ENCODE data around the gene RTL10.
"Not testable (repeated sequence)": the region's sequence is repeated elsewhere in the genome, so short reads cannot be mapped to it uniquely, and the experiment has no call there.

The RTL10 gene

DNA sequence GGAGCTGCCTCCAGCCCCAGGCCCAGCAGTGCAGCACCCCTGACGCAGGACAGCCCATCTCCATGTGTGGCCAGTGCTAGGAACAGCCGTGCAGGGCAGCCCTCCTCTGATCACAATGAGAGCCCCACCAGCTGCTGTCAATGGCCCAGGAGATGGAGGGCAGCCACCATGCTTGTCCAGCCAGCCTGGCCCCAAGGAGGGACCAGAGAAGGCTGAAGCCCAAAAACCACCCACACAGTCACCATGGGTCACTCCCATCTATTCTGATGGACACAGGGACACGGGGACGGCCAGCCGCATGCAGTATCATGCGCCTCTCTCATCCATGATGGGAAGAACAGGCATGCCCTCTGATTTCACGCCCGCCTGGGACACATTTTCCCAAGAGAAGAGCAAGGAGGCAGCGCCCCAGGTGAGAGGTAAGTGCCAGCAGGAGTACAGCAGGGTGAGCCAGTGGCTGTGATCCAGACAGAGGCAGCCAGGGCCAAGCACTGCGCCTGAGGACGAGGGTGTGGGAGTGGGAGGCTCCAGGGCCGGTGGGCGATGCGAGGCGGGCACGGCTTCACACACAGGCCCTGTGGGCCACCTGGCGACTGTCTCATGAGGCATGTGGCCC, 33.6 kb upstream of the RTL10 start:
- DNase-seq, result no peak

DNA sequence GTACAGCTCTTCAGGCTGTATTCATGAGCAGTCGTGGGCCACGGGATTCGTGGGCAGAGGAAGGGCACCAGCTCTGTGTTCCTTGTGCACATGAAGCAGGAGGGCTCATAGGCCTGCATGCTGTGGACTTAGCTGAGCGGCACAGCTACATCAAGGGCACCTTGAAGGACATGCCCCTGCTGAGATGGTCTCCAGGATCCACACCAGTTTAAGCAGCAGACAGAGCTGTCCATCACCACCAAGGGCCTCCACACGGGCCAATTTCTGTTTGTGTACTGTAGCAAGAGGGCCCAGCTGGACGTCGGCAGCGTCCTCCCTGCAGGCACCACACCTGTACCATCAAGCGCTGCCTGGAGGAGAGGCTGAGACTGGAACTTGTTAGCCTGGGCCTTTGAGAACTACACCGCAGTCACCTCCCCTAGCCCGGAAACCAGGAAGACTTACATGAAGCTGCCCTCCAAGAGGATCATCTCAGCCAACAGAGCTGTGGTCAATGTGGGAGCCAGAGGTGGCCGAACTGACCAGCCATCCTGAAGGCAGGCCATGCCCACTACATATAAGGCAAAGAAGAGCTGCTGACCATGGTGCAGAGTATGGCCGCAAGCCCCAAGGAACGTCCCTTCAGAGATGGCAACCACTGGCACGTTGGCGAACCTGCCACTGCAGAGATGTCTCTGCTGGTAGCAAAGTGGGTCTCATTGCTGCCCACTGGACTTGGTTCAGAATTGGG, 32.7 kb upstream of the RTL10 start:
- no peak for DNase-seq

DNA sequence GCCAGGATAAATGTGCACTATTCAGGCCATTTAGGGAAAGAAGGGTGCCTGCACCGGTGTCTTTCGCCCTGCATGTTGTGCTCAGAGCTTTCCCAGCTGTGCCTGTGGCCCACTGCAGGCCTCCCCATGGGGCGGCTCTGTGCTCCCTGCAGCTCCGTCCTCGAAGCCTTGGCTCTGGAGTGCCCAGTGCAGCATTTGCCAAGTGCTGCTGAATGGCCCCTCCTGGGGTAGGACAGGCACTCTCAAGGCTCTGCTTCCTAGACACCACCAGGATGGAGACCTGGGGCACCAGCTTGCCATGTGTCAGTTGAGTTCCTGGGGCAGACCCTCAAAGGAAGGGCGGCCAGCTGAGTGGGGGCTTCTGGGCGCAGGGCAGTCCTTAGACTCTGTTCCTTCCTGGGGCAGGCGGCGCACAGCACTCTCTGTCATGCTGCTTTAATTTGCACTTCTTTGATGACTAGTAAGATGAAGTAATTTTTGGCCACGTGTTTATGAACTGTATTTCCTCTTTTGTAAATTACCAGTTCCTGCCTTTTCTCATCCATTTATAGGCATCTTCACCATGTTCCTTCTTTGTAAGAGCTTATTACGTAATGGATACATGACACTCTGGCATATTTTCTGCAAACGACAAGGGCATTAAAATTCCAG, 32.1 kb upstream of the RTL10 start:
- DNase-seq, result no peak

DNA sequence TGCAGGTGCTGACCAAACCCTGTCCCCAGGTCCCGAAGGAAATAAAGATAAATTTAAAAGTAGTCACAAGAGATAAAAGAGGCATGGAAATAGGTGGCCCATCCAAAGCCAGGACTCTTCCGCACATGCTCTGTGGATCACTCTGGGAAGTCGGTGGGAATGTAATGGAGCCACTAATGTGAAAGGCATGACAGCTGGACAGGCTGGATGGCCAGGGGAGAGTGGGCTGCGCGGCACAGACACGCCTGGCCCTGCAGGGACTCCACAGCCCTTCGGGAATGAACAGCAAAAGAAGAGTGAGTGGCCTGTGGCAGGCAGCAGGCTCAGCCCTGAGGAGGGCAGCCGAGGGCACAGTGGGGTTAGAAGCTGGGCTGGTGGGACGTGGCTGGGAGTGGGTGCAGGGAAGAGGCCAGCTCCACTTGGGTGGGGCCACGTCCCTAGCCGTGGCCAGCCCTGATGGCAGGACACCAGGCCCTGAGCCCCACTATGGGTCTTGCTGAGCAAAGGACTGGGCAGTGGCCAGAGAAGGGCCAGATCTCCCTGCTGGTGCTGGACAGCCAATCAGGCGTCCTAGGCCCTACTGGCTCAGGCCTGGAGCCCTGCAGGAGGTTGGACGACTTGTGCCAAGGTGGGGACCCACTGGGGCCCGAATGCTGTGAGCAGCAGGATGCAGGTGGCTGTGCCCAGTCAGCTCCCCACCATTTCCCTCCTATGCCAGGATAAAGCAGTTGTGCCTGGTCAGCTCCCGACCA, 31.3 kb upstream of the RTL10 start:
- DNase-seq, result no peak

DNA sequence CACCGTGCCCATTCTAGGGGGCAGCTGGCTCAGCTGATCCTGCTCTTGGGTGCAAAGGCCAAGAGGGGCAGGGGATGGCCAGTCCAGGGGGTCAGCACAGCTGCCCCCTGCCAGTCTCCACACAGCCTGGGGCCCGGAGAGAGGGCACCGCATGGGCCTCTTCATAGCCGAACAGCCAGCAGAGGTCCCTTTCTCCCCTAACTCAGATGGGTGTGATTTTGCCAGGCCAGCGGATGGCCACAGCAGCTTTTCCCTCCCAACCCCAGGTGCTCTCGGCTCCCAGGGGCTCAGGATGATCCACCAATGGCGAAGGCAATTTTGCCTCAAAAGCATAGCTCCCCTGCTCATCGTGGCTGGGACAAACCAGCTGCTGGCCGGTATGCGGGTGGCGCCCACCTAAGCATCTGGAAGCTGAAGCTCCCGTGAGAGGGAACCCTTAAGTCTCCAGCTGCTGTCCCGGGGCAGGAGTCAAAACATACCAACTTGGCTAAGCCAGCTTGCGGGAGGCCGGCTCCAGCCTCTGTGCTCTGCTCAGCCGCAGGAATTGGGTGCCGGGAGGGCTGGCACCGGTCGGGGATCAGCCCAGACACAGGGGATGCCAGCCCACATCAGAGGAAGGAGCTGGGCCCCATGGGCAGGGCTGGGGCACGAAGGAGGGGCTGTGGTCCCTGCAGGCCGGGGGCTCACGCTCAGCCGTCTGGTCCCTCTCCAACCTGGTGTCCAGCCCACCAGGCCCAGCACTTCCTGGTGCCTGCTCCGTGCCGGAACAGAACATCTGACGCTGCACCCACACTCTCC, 30.5 kb upstream of the RTL10 start:
- no peak for DNase-seq

DNA sequence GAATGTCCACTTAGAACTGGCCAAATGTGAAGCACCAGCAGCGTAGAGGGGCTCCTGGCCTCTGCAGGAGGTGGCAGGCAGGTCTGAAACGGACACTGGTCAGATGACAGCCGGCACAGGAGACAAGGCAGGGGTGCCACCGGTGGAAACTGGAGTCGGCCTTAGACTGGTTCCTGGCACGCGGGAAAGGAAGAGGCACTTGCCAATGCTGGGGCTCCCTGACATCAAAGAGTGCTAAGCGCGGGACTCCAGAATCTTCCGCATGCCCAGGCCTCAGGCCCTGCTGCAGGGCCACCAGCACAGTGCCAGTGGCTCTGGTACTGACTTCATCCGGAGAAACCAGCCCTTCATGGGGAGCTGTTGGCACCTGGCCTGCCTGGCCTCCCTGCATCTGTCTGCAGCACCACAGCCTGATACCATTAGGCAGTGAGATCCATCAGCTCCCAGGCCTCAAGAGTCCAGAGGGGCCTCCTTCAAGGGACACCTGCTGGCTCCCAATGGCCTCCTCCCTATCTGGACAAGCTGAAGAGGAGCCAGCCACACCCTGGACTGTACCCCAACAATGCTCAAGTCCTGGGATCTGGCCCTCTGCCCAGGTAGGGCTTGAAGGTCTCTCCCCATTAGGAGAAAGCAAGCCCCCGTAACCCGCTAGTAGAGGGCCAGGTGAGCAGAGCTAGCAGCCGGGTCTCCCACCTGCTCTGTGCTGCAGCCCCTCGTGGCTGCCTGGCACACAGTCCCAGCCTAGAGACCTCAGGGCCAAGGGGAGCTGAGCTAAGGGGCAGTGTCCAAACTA, 29.7 kb upstream of the RTL10 start:
- no peak for DNase-seq

DNA sequence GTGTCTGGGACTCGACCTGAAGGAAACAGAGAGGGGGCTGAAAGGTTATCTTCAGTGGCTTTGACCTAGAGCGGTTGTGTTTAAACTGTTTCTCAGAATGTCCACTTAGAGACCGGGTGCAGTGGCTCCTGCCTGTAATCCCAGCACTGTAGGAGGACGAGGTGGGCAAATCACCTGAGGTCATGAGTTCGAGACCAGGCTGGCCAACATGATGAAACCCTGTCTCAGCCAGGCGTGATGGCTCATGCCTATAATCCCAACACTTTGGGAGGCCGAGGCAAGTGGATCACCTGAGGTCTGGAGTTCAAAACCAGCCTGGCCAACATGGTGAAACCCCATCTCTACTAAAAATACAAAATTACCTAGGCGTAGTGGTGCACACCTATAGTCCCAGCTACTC, 28.8 kb upstream of the RTL10 start:
- DNase-seq, result not testable (repeated sequence)

DNA sequence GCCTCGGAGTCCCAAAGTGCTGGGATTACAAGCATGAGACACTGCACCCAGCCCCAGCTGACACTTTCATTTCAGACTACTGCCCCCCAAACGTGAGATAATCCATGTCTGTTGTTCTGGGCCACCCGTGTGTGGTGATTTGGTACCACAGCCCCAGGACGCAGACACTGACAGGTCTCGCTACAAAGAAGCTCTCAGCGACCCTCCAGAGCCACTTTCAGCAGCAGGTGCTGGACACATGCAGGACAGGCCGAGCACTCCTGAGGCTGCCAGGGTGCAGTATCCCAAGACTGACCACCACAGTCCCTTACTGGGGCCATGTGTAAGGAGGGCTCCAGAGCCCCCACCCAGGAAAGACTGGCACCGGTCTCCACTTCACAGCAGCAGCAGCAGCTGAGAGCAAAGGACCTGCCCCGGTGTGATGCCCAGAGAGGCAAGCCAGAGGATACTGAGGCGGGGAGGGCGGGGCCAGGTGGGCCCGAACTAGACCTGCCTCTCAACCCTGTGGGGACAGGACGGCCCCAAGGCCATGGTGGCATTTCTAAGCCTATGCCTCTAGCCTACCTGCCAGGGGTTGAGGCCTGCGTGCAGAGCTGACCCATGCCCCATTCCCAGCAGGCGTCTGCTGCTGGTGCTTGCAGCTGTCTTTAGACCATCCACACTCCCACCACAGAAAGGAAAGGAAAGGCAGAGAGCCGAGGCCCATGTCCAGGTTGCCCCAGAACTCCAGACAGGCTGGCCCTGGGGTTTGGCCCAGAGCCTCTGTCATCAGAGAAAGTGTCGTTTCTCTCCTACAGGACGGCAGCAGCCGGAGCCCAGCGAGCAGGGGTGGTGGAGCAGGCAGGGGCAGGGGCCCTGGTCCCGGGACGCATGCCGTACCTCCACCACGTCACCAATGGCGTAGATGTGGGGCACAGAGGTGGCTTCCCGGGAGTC, 28.0 kb upstream of the RTL10 start:
- DNase-seq, result no peak

DNA sequence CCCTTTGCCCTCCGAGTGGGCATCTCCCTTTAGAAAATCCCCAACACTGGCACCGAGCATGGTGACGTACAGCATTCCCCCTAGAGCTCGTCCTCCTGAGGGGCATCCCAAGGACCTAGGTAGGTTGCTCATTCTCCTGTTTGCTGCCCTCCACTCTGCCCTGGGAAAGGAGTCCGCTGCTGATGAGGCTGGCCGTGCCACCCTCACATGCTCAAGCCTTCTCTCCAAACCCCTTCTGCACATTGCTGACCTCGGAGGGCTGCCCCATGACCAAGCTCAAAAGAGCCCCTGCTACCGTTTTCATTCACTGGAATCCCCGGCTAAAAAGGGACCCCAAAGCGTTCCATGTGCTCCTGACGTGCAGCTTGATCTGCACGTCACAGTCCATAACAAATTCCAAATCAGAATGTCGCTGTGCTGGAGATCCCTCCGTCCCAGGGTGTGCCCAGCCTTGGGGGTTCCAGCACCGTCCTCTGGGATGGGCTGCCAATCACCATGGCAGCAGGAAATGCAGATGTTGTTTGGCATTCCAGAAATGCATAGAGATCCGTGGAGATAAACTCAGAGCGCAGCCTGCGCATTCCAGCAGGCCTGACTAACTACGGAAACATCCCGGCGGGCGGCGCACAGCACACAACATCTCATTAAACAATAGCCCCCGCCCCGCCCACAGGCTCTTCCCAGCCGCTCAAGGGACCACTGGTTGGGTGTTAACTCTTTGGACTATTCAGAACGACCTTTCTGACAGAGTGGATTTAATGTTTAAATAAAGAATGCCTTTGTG, 26.3 kb upstream of the RTL10 start:
- DNase-seq, result no peak

DNA sequence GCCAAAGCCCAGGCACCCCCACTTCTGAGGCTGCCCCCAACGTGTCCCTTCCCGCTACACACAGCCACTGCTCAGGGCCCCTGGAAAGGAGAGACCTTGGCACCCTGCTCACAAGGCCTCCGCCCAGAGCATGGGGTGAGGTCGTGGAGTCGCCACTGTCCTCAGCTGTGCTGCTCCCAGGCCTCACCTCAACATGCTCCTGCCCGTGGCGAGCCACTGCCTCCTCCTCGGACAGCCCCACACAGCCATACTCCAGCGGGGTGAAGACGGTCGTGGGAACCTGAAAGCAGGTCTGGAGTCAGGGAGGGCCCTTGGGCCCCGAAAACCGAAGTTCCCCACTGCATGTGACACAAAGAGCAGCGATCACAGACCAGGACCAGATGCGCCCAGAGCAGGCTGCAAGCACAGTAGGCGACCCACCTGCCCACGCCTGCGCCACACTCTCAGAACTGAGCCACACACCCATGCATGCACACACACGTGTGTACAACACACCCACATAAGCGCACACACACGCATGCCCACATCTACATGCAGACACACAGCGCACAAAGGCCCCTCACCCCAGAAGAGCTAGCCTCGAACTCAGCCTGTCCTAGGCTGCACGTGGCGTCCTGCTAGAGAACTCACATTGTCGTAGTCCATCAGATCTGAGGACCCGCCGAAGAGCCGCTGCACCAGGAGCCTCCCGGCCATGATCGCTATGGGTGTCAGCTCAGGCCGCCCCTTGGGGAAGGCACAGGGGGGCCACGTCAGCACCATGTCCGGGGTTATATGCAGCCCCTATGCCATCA, 25.5 kb upstream of the RTL10 start:
- DNase-seq, result no peak

DNA sequence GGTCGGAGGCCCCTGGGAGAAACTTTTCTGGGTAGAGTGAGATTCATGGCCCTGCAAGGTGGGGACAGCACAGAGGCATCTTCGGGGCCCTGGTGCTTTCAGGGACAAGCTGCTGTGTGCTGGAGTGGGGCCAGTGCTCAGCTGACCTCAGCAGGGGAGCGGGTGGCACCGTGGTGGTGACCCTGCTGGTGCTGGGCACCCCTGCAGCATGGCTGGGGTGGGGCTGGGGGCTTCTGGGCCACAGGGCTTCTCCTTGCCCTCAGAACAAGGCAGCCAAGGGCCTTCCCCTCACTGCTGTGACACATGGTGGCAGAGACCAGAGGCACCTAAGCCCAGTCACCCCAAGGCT, 24.9 kb upstream of the RTL10 start:
- DNase-seq, result no peak

DNA sequence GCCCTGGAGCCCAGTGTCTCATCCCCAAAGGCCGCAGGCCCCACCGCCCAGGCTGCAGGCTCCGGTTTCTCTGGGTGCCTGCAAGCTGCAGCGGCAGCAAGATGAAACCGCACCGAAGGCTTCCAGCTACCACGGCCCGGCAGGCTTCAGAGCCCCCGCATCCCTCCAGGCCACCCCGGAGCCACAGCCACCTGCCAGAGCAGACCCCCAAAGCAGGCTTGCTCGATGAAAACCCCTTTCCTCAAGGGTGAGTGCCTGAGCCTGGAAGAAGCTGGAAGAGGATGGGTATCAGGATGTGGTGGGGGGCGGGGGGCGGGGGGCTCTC, 24.5 kb upstream of the RTL10 start:
- no peak for DNase-seq

DNA sequence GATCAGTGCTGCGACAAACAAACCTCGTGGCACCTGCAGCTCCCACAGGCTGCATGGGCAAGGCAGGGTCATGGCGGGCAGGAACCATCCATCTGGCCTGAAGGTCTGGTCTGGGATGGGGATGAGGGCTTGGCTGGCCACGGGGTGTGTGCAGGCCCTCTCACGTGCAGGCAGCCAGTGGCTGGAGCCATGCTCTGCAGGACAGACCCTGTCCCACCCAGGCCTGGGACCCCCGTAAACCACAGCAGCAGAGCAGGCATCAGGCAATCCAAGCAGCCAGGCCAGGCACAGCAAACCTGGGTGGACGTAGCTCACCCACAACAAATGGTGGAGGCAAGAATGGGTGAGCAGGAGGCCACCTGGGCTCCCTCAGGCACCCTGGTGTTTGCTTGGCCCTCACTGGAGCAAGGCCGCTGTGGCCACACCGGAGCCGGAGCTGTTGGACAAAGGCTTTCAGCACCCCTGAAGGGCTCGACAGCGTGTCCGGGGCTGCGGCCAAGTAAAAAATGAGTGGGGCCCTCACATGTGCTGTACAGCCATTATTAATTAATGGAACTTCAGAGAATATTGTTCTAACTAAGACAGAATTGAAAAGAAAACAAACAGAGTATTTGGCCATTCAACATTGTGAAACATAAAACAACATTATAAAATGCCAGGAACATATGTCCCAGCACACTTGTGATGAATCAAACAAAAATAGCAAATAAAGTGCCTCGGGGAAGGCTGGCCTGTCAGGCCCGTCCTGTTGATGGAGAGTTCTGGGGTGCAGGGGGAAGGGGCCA, 24.0 kb upstream of the RTL10 start:
- no peak for DNase-seq

DNA sequence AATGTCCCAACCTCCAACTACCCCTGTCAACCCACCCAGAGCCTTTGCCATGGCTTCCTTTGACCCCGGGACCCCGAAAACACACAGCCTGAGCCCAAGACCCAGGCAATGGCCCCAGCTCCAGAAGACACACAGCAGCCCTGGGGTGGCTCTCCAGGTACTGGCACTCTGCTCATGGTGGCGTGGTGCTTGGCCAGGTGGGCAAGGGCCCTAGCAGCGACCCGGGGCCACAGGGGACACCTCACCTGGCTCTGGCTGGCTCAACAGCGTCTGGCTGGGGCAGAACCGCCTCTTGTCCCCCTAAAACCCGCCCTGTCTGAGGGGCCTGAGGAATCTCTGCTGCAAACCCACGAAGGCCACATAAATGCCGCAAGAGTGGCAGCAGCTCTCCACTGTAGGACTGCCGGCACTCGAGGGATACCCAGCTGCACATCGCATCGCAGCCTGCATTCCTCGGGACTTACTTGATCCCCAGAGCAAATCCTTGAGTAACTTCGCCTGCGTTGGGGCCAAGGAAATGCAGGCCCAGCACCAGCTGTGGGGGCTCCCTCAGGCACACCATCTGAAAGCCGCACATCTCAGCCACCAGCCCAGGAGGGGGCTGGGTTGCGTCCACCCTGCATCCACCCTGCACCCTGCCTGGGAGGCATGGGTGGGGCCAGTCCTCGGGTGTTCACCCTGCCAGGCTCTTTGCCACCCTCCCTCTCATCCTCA, 23.1 kb upstream of the RTL10 start:
- no peak for DNase-seq

DNA sequence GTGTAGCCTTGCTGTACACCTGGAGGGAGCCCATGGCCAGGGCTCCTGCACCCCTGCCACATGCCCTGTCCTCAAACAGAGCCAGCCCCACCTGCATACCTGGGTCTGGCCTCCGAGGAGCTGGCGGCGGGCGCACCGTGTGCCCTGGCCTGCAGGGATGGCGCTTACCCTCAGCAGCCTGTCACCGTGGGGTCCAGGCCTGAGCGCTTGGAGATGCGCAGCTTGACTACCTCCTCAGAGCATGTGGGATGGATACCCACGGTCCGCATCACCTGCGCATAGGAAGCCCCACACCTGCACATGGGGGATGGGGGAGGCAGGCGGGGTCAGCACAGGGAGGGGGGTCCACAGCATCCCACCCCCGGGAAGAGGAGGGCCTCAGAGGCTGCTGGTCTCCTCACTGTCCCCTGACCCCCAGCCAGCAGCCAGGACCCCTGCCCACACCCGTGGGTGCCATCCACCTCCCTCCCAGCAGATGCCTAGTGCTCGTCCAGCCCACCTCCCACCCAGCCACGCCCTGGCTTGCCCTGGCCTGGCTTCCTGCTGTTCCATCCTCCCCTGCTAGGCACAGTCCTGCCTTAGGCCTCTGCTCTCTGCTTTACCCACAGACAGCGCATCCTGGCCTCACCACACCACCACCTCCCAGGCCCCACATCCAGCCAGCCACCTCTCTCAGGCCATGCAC, 22.4 kb upstream of the RTL10 start:
- no peak for DNase-seq

DNA sequence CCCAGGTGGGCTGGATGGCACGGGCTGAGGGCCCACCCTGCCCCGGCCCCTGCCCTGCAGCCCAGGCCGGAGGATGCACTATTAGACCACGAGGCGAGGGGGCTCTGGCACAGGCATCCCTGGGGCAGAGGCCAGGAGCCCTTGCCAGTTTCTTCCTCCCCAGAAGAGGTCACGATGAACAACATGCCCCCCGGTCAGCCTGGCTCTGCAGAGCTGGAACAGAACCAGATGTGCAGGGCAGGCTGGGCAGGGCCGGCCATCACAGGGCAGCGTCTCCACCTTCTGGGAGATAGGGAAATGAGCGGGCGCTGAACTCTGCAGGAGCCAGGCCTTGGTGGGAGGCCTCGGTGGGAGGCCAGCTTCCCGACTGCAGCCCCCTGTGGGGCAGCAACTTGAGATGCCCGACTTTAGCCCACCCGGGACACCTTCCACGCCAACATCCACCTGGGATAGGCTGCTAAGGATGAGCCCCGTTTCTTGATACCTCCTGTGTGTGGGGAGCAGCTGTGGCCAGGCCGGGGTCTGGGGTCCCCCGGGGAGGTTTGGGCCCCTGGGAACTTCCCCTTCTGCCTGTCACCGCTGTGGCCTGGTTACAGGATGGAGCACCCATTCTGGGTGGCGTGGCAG, 21.8 kb upstream of the RTL10 start:
- no peak for DNase-seq
